Gastrocnemius medialis (tissue), 4 donors: ENCODE measurements around the gene TLL2.

Experiments used
- POLR2A ChIP-seq, 2 donors: fragments of 450-650 bp; IDR thresholded peaks; one replicate each; pipeline ENCODE4 v1.6.1; 2017; ENCODE audit warnings: antibody characterized with exemption in 2 of 2, mild to moderate bottlenecking in 2 of 2, moderate library complexity in 2 of 2
- TF ChIP-seq, protein P1 (sequence below), 5 experiments: fragments of 450-650 bp in 3 of 5; fragments of 200-600 bp in 2 of 5; sonication (generic) in 2 of 5; IDR thresholded peaks in 4 of 5; conservative IDR thresholded peaks in 1 of 5; 1 replicate in 4 of 5; 2 replicates in 1 of 5; pipeline ENCODE4 v1.5.1; 2016 to 2019; ENCODE audit warnings: antibody characterized with exemption in 5 of 5, mild to moderate bottlenecking in 3 of 5, moderate library complexity in 3 of 5

DNA sequence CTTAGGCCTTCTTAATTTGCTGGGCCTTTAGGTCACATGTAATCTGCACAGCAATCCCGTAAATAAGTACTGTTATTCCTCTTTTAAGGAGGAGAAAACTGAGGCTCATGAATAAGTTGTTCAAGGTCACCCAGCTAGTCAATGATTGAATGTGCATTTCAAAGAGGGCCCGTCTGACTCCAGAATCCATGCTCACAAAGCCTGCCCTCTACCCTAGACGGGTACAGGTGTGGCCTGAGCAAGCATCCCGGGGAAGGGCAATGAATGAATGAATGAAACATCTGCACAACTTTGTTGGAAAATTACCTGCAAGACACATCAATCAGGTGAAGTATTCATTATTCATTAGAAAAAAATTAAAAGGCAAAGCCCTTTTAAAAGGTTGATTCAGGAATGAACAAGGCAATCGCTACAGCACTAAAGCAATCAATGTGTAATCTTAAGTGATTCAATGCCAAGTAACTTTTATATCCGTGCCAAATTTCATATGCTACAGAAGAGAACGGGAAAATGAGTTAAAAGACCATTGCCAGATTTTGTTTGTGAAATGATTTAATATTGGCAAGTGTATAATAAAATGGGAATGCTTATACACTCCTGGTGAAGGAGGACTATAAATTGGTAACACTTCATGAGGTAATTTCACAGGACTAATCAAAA lies 61.1 kb downstream of the TLL2 start:
- TF ChIP-seq, protein P1, sequence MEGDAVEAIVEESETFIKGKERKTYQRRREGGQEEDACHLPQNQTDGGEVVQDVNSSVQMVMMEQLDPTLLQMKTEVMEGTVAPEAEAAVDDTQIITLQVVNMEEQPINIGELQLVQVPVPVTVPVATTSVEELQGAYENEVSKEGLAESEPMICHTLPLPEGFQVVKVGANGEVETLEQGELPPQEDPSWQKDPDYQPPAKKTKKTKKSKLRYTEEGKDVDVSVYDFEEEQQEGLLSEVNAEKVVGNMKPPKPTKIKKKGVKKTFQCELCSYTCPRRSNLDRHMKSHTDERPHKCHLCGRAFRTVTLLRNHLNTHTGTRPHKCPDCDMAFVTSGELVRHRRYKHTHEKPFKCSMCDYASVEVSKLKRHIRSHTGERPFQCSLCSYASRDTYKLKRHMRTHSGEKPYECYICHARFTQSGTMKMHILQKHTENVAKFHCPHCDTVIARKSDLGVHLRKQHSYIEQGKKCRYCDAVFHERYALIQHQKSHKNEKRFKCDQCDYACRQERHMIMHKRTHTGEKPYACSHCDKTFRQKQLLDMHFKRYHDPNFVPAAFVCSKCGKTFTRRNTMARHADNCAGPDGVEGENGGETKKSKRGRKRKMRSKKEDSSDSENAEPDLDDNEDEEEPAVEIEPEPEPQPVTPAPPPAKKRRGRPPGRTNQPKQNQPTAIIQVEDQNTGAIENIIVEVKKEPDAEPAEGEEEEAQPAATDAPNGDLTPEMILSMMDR (IDR thresholded peaks at IDR 0.05 in 4 of 5, conservative IDR thresholded peaks at IDR 0.05 in 1 of 5): no peak
- TF ChIP-seq POLR2A (IDR thresholded peaks at IDR 0.05): no peak
